SKM-1 (cell line): ENCODE results near the gene CDKAL1.
"Not testable (repeated sequence)": the region's sequence is repeated elsewhere in the genome, so short reads cannot be mapped to it uniquely, and the experiment has no call there.

ENCODE experiments used
- DNase-seq: peaks from one replicate; lab custom pipeline; 2025; ENCODE audit not compliant: unreplicated experiment; lab: John Stamatoyannopoulos, UW

CDKAL1 gene

DNA sequence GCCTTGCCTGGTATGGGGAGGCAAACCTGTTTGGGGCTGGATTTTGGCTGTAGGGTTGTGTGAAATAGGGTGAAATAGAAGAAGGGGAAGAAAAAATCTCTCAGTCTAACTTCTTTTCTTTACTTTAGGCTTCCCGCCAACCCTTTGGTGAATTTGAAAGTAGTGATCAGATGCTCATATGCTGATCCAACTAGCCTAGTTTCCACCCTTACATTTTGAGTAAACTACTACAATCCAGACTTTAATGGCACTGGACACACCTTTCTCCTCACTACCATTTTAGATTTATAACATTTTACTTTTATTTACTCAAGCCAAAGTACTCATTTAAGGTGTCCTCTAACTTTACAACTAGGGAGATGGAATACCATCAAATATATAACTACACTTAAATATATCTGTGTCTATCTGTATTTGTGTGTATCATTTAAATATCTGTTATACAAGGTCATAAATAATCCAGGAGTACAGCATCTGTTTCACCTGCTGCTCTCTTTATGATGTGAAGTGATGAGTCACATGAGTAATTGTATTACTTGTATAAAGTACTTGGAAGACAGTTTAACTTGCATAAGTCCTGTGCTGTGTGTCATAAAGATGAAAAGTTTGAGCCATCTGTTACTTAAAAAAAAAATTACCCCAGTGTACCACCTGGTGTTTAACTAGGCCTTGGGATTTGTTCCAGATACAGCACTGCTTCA lies 172.1 kb downstream of the CDKAL1 start:
- DNase-seq = no peak

DNA sequence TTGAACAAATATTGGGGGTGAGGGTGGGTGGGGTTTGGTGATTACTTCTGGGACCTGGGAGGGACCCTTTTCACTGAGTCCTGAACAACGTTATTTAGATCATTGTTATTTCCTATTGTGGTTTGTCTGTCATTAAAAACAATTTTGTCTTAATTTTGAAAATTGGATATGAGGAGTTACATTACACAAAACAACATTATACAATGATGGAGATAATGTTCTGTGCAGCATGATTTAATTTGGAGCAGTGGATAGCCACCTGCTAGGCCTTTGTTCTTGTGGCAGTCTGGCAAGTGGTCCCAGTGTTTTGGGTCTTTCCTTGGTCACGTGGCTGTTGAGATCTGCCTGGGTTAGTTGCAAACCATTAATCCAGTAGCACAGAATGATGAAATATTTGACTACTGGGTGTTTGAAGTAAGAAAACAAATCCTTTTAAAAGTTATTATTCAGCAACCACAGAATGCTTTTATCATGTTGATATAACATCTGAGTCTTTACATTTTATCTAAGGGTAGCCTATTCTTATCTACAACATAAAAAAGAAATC lies 172.8 kb downstream of the CDKAL1 start:
- DNase-seq = no peak

DNA sequence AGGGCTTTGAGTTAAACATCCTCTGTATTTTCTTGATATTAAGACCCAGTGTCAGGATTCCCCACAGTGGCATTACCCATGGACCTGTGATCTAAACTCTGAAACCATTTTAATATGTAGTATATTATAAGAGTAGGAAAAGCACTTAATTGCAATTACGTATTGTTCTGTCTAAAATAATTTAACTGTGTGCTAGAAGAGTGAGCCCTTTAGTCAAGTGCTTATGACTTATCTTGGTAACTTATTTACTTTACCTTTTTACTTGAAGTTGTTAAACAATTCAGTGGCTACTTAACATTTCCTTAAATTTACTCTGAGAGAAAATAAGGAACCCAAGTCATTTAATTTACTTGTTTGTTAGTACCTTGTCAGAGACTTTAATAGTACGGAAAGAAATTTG lies 173.6 kb downstream of the CDKAL1 start:
- DNase-seq = no peak

DNA sequence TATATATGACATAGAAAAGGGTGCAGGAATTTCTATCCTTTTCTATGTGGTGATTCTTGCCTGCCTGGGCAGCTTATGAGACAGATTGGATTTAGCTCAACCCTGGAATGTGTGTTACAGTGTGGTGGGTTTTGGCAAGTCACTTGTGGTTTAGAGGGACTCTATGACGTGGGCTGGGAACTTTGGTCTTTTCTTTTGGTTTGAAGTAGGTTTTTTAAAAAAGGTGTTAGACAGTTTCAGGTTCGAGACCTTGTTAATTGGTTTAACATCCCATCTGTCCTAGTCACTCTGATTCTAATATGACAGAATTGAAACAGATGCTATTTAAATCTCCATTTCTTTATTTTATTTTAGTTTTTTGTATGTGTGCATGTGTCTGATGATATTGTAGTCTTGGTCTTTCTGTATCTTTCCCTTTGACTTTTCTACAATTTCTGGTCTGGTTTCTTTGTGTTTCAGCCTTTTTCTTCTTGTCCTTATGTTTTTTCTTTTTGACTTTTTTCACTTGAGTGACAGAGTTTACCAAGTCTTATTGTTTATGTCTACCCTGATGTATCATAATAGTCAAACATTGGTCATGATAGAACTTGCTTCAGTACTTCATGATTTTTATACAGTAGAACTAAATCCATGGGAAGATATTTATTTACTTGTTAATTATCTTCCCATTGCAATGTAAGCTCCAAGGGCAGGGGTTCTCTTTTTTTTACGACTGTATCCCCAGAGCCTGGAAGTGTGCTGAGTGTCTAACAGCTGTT lies 174.3 kb downstream of the CDKAL1 start:
- no peak for DNase-seq

DNA sequence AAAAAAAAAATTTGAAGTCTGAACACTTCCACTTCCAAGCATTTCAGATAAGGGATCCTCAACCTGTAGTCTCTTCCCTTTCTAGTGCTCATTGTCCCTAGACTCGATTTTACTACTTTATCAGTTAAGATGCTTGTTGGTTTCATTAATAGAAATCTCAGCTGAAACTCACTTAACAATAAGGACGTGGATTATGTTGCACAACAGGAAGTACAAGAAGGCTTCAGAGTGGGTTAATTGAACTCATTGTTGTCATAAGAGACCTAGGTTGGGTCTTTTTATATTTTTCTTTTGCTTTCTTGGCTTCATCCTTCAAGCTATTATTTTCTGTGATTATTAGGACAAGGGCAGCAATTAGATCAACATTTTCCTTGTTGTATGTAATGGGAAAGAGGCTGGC lies 175.2 kb downstream of the CDKAL1 start:
- no peak for DNase-seq

DNA sequence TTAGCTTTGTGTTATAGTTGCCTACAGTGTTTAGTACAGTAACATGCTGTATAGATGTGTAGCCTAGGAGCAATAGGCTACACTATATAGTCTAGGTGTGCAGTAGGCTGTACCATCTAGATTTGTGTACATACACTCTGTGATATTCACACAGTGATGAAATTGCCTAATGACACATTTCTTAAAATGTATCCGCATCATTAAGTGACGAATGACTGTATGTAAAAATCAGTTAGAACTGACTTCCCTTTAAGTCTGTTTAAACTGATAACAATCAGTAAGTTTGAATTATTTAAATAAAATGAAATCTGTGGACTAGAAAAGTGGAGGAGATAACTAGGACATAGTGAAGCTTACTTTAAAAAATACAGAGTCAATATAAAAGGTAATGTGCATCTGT lies 176.1 kb downstream of the CDKAL1 start:
- DNase-seq = no peak

DNA sequence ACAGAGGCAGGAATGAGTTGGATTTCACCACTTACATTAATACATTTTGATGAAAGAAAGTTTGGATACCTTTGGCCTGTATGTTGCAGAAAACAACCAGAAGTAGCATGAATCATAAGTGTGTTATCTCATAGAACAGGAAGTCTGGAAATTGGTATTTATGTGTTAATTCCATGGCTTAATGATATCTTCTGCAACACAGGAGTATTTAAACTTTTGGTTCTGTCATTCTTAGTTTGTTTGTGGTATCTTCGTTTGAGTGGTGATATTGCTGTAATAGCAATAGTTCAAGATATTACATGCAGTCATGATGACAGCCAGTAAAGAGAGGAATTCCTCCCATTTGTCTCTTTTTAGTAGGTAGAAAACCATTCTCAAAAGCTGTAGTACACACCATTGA lies 177.3 kb downstream of the CDKAL1 start:
- DNase-seq = no peak

DNA sequence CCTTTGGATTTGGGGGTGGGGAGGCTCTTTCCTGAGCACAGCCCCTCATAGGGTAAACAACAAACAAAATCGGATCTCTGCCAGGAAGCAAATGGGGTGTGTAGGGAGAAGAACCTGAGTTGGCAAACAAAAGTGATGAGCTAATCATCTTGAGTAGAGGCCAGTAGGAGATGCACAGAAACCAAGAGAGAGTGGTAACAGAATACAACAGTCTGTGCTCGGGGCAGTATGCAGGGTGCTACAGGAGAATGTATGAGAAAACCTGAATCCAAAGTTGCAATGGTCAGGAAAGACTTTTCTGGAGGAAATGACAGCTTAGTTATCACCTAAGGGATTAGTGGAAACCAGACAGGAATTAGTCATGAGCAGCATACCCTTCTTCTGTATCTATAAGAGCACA lies 177.8 kb downstream of the CDKAL1 start:
- no peak for DNase-seq

DNA sequence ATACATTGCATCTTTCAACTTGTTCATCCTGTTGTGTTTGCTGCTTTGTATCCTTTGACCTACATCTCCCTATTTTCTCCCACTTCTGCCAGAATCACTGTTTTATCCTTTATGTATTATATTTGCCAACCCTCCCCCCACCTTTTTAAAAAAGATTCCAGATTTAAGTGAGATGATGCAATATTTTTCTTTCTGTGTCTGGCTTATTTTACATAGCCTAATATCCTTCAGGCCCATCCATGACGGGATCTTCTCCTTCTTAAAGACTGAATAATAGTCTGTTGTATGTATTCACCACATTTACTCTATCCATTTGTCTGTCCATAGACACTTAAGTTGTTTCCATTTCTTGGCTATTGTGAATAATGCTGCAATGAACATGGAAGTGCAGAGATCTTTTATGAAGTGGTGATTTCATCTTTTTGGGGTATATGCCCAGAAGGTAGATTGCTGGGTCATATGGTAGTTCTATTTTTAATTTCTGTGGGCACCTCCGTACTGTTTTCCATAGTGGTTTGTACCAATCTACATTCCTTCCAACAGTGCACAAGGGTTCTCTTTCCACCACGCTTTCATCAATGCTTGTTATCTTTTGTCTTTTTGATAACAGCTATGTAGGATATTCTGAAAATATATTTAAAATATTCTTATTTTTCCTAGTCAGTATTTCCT lies 181.0 kb downstream of the CDKAL1 start:
- no peak for DNase-seq

DNA sequence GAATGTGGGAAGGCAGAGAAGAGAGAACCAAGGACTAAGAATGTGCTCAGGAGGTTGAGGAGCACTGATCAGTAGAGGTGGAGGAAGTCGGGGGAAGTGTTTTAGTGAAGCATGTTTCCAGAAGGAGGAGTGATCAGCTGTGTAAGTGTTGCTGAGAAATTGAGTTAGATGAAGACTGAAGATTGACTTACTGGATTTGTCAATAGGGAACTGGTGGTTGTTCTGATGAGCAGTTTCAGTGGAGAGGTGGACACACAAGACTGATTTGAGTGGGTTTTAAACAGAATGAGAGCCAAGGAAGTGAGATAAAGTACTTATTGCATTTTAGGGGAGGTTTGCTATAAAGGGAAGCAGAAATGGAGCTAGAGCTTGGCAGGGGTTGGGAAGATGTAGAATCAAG lies 182.6 kb downstream of the CDKAL1 start:
- no peak for DNase-seq

DNA sequence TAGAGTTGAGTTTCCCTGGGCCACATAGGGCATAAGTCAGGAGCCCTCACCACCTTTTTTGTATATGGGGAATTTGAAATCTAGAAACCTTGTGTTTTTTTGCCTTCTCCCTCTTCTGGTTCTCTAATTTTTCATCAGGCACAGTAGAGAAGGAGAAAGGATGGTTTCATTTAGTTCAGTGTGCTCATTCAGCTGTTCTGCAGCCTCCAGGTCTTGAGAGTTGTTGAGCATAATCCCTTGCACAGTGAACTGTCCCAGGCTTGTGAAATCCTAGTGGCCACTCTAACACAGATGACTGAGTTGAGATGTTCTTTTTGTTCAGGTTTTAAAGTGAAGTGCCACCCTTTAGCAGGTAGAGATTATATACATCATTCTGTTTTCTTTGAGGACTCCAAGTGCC lies 183.5 kb downstream of the CDKAL1 start:
- DNase-seq = no peak

DNA sequence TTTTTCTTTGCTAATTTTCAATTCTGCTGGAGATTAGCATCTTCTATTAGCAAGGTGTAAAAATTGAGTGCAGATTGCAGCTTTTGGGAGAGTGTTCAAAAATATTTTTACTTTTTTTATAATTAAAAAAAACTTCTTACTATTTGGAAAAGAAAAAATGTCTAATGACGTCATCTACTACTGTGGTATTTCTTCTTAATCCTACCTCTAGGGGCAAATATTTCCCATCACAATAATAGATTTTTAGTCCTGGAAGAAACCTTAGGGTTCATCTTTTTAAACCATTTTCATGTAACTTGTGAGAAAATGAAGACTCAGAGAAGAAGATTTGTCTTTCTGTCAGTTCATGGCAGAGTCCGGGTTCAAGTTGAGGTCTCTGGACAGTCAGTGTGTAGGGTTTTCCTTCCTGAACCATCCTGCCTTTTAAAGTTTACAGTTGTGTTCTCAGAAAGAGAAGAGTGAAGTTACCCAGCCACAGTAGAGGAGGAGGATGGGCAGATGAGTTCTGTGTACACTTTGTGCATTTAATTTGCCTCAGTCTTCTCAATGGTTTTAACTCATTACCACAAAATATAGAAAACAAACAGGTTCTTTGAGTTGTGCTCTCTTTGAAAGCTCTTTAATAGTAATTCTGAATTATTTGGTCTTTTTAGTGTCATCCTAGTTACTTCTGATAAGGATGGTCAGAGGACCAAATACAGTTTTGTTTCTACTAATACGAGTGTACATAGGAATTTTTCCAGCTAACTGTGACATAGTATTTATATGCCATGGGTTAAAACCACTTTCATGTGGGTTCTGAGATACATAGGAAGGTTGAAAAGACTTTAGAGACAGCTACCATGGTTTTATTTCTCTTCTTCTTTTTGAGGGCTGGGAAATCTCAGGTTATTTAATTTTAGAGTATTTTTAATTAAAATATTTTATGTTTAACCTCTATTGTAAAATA lies 184.7 kb downstream of the CDKAL1 start:
- no peak for DNase-seq

DNA sequence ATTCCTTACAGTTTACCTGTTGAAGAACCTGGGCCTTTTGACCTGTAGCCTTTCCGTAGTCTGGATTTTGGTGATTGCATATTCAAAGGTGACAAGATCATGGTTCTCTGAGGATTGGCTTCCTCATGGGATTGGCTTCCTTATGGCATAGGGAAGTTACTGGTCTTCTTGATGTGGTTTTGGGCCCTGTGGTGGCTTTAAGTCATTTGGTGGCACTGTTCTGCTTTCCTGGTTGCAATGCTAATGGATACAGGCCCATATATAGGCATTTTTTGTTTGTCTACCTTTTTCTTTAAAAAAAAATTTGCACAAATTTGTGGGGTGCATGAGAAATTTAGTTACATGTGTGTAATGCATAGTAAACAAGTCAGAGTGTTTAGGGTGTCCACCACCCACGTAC lies 185.7 kb downstream of the CDKAL1 start:
- no peak for DNase-seq

DNA sequence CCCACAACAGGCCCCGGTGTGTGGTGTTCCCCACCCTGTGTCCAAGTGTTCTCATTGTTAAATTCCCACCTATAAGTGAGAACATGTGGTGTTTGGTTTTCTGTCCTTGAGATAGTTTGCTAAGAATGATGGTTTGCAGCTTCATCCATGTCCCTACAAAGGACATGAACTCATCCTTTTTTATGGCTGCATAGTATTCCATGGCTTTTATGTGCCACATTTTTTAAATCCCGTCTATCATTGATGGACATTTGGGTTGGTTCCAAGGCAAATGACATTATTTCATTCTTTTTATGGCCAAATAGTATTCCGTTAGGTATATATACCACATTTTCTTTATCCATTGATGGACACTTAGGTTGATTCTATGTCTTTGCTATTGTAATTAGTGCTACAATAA lies 186.9 kb downstream of the CDKAL1 start:
- not testable (repeated sequence) for DNase-seq

DNA sequence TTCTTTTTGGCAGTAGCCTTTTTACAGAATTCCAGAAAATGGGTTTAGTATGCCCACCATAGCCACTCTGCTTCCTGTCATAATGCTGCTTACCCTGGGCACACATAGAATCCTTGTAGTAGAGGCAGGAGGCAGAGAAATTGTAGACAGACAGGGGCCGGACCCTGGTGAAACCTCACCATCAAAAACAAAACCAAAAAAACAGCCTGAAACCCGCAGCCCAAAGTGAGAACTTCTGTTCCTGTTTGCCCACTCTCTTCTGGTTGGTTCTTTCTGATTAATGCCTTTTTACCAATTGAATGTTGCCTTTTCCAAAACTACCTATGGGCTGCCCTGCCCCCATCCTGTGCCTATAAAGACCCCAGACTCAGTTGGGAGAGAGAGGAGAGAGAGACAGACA lies 188.2 kb downstream of the CDKAL1 start:
- no peak for DNase-seq

DNA sequence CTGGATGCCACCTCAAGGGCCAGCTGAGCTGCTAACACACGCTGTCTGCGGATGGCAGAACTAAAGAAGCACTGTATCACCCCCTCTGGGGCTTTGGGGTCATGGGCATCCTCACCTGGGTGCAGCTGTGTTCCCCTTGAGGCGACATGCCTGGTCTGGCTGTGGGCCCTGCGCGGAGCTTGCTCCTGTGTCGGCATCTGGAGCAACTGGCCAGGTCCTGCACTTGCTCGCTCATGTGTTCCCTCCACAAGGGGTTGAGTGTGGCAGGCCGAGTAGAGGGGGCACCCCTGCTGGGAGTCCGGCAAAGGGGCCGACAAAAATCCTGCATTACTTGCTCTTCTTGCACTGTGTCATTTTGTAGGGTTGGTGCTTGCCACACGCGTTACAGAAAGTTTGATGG lies 189.0 kb downstream of the CDKAL1 start:
- DNase-seq = no peak

DNA sequence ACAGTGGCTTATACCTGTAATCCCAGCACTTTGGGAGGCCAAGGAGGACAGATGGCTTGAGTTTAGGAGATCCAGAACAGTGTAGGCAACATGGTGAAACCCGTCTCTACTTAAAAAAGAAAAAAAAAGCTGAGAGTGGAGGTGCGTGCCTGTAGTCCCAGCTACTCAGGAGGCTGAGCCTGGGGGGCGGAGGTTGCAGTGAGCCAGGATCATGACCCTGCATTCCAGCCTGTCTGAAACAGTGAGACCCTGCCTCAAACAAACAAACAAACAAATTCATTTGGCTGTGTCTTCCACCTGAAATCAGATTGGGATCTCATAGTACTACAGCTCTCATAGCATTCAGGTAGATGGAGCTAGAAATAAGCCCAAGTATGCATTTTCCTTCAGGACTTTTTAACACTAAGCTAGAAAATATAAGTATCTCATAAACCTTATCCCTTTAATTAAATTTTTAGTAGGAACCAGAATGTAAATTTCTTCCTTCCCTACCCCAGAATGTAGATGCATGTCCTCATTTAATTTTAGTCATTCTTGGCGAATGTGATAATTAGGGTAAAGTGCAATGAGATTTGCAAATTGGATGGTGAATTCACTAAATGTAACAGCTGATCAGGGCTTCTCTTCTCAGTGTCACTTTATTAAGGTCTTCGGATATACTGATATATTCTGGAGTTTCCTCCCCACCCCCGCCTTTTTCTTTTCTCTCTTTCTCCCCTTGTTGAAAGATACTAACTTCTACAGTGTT lies 190.4 kb downstream of the CDKAL1 start:
- no peak for DNase-seq

DNA sequence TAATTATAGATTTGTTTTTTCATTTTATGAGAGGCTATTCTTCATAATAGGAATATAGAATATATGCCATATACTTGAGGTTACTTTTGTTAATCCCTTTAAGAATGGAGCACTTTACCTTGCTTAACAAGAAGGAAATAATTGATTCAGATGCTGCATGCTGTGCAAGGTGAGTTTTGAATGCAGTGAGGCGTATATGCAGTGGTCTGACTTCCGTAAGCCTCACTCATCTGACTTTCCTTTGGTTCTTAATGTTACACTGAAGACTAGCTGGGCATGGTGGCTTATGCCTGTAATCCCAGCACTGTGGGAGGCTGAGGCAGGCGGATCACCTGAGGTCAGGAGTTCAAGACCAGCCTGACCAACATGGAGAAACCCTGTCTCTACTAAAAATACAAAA lies 191.0 kb downstream of the CDKAL1 start:
- DNase-seq = not testable (repeated sequence)

DNA sequence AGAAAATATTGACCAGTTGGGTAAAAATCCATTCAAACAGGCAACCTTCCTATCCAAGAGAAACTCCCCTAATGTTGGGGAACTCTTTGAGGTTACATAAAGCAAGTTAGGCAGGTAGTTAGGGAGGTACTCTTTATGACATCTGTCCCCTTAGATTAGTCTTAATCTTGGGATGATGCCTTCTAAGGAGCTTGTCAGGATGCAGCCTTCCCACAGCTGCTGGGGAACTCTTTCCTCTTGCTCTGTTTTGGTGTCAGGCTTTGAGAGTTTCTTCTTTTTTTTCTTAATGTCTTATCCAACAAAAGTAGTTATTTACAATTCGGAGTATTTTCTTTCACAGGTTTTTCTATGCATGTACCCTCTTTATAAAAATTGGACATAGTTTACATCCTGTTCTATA lies 194.8 kb downstream of the CDKAL1 start:
- no peak for DNase-seq

DNA sequence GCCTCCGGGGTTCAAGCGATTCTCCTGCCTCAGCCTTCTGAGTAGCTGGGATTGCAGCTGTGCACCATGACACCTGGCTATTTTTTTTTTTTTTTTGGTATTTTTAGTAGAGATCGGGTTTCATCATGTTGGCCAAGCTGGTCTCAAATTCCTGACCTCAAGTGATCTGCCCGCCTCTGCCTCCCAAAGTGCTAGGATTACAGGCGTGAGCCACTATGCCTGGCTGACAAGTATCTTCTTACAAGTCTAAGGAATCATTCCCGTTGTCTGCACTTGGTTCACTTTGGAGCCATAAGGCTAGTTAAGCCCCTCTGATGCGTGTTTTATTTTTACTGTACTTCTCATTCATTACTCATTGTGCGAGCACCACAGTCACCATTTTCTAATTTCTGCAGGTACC lies 198.1 kb downstream of the CDKAL1 start:
- not testable (repeated sequence) for DNase-seq
